ENCODE measurements around the gene FLYWCH2. TPM values are rescaled to one million over a fixed set of nuclear protein-coding genes. Genes with fewer than 3 reads are reported as not detected.

The FLYWCH2 gene
- total and polyA plus RNA-seq, 2 experiments from 2014 or later: 30.9 to 45.0 TPM

DNA sequence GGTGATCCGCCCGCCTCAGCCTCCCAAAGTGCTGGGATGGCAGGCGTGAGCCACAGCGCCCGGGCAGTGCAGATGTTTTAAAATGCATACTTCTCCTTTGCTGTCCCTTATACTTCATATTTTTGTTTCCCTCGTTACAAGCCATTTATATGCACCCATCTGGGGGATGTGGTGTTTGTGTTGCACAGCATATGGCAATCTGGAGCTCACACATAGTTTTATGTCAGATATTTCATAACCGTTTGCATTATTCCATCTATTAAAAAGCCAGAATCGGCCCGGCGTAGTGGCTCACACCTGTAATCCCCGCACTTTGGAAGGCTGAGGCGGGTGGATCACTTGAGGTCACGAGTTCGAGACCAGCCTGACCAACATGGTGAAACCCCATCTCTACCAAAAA lies 40.5 kb downstream of the FLYWCH2 start (continued):
- no peak for TF ChIP-seq ZNF462 (CRISPR knock-in tag; IDR thresholded peaks at IDR 0.05)
- TF ChIP-seq EZH2 (IDR thresholded peaks at IDR 0.05; ENCODE audit: low read depth, unreplicated experiment): no peak
- no peak for TF ChIP-seq EZH2phosphoT487 (IDR thresholded peaks at IDR 0.05; ENCODE audit: unreplicated experiment)
- no peak for TF ChIP-seq JUNB (IDR thresholded peaks at IDR 0.05; ENCODE audit: unreplicated experiment)
- no peak for TF ChIP-seq CREB1 (CRISPR knock-in tag; IDR thresholded peaks at IDR 0.05; ENCODE audit: low read depth)

- Mint-ChIP-seq H3K36me3 (ENCODE audit: low read depth) (peaks cover 13% of the 10 kb centered on the region; the same call in 1 of the 3 replicates), H3K27me3 (ENCODE audit: insufficient read depth, low read depth, poor library complexity) (peaks cover 8% of the 10 kb centered on the region), H3K9me3 (peaks cover 9% of the 10 kb centered on the region; the same call in 2 of the 3 replicates), H3K4me3 (peak overlapping the region; percentile 63; the same call in 2 of the 3 replicates), H3K4me1 (peaks cover 38% of the 10 kb centered on the region), H3K27ac (0 out of 2 replicates have a peak overlapping the region, but pooled peaks have one; percentile 52)
- peak overlapping the region; percentile 14; the same call in 1 of the 2 replicates for H3K27ac ChIP-seq (ENCODE audit: low read depth)
- H3K79me2 ChIP-seq (replicated peaks; ENCODE audit: insufficient read depth): no peaks in the 10 kb centered on the region
- no peaks in the 10 kb centered on the region for H3K36me3 ChIP-seq (ENCODE audit: insufficient read depth)
- DNase-seq (ENCODE audit: low spot score) (peak; percentile 91), ATAC-seq (peak; percentile 84)
- 0 out of 2 replicates have a peak, but pooled peaks cover 7% of the 10 kb centered on the region for H3K27me3 ChIP-seq (ENCODE audit: insufficient read depth)
- no peaks in the 10 kb centered on the region for H4K20me1 ChIP-seq (replicated peaks; ENCODE audit: insufficient read depth)
- H3F3A ChIP-seq (replicated peaks; ENCODE audit: low read depth): peaks cover 12% of the 10 kb centered on the region
- no peaks in the 10 kb centered on the region for H3K9me2 ChIP-seq (ENCODE audit: insufficient read depth)
- H2AFZ ChIP-seq: peak overlapping the region; percentile 63; the same call in 1 of the 2 replicates
- peak overlapping the region; percentile 54 for H3K4me3 ChIP-seq
- H3K4me2 ChIP-seq: peak overlapping the region; percentile 81
- TF ChIP-seq POLR2AphosphoS5 (IDR thresholded peaks at IDR 0.05; ENCODE audit: low read depth) (peak; percentile 59; the same call in 1 of the 2 replicates), CTCF (conservative IDR thresholded peaks at IDR 0.05; ENCODE audit: low read depth in 2 of 2) (no peak)
- TF ChIP-seq, protein P1, sequence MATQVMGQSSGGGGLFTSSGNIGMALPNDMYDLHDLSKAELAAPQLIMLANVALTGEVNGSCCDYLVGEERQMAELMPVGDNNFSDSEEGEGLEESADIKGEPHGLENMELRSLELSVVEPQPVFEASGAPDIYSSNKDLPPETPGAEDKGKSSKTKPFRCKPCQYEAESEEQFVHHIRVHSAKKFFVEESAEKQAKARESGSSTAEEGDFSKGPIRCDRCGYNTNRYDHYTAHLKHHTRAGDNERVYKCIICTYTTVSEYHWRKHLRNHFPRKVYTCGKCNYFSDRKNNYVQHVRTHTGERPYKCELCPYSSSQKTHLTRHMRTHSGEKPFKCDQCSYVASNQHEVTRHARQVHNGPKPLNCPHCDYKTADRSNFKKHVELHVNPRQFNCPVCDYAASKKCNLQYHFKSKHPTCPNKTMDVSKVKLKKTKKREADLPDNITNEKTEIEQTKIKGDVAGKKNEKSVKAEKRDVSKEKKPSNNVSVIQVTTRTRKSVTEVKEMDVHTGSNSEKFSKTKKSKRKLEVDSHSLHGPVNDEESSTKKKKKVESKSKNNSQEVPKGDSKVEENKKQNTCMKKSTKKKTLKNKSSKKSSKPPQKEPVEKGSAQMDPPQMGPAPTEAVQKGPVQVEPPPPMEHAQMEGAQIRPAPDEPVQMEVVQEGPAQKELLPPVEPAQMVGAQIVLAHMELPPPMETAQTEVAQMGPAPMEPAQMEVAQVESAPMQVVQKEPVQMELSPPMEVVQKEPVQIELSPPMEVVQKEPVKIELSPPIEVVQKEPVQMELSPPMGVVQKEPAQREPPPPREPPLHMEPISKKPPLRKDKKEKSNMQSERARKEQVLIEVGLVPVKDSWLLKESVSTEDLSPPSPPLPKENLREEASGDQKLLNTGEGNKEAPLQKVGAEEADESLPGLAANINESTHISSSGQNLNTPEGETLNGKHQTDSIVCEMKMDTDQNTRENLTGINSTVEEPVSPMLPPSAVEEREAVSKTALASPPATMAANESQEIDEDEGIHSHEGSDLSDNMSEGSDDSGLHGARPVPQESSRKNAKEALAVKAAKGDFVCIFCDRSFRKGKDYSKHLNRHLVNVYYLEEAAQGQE (IDR thresholded peaks at IDR 0.05; ENCODE audit: unreplicated experiment): no peak
- peaks cover 7% of the 10 kb centered on the region; the same call in 1 of the 2 replicates for H3K4me1 ChIP-seq (ENCODE audit: insufficient read depth)
Observed at GRCh38 chr16:2924901-2925755, 42.1 kb downstream of the FLYWCH2 start.
